Gastrocnemius medialis (tissue), 4 donors: Measurements from ENCODE around the gene TRIM62.
"Not testable (repeated sequence)": the region's sequence is repeated elsewhere in the genome, so short reads cannot be mapped to it uniquely, and the experiment has no call there.

Experiments used
- POLR2A ChIP-seq, 2 donors: fragments of 450-650 bp; IDR thresholded peaks; one replicate each; pipeline ENCODE4 v1.6.1; 2017; ENCODE audit warnings: antibody characterized with exemption in 2 of 2, mild to moderate bottlenecking in 2 of 2, moderate library complexity in 2 of 2
- TF ChIP-seq, protein P1 (sequence below), 5 experiments: fragments of 450-650 bp in 3 of 5; fragments of 200-600 bp in 2 of 5; sonication (generic) in 2 of 5; IDR thresholded peaks in 4 of 5; conservative IDR thresholded peaks in 1 of 5; 1 replicate in 4 of 5; 2 replicates in 1 of 5; pipeline ENCODE4 v1.5.1; 2016 to 2019; ENCODE audit warnings: antibody characterized with exemption in 5 of 5, mild to moderate bottlenecking in 3 of 5, moderate library complexity in 3 of 5

DNA sequence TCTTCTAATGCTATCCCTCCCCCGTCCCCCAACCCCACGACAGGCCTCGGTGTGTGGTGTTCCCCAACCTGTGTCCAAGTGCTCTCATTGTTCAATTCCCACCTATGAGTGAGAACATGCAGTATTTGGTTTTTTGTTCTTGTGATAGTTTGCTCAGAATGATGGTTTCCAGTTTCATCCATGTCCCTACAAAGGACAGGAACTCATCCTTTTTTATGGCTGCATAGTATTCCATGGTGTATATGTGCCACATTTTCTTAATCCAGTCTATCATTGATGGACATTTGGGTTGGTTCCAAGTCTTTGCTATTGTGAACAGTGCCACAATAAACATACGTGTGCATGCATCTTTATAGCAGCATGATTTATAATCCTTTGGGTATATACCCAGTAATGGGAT, 57.2 kb downstream of the TRIM62 start:
- TF ChIP-seq, protein P1, sequence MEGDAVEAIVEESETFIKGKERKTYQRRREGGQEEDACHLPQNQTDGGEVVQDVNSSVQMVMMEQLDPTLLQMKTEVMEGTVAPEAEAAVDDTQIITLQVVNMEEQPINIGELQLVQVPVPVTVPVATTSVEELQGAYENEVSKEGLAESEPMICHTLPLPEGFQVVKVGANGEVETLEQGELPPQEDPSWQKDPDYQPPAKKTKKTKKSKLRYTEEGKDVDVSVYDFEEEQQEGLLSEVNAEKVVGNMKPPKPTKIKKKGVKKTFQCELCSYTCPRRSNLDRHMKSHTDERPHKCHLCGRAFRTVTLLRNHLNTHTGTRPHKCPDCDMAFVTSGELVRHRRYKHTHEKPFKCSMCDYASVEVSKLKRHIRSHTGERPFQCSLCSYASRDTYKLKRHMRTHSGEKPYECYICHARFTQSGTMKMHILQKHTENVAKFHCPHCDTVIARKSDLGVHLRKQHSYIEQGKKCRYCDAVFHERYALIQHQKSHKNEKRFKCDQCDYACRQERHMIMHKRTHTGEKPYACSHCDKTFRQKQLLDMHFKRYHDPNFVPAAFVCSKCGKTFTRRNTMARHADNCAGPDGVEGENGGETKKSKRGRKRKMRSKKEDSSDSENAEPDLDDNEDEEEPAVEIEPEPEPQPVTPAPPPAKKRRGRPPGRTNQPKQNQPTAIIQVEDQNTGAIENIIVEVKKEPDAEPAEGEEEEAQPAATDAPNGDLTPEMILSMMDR (IDR thresholded peaks at IDR 0.05 in 4 of 5, conservative IDR thresholded peaks at IDR 0.05 in 1 of 5) = not testable (repeated sequence)
- TF ChIP-seq POLR2A (IDR thresholded peaks at IDR 0.05) = not testable (repeated sequence)
